ENCODE measurements around the gene MT1M.
A peak's percentile ranks its signal among the peaks of the same experiment; 100 is the strongest.

Gene MT1M

DNA sequence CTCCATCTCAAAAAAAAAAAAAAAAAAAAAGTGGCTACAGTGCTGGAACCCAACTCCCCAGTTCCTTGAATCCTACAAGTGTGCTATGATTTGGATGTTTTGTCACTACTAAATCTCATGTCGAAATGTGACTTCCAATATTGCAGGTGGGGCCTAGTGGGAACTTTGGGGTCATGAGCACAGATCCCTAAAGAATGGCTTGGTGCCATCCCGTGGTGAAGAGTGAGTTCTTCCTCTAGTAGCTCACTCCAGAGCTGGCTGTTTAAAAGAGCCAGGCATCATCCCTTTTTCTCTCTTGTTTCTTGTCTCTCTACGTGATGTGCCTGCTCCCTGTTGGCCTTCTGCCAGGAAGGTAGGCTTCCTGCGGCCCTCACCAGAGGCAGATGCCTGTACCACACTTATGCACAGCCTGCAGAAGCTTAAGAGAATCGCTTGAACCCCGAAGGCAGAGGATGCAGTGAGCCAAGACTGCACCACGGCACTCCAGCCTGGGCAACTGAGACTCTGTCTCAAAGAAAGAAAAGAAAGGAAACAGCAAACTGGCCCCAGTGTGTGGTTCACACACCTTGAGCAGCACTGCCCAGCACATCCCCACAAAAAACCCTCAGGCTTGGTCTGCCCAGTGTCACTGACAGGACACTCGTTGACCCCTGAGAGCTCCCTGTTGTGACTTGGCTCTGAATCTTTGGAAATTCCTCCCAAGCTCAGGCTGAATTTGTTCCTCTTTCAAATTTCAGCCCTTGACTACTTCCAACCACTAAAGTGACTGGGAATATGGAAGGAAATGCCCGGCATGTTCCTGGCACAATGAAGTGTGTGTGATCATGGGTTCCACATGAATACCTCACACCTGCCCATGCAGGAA lies 3.7 kb upstream of the MT1M start:
- no peak for DNase-seq (ENCODE audit: low spot score)

- no peak for DNase-seq (ENCODE audit: low spot score)
Observed at GRCh38 chr16:56629531-56629930, 2.9 kb upstream of the MT1M start.

DNA sequence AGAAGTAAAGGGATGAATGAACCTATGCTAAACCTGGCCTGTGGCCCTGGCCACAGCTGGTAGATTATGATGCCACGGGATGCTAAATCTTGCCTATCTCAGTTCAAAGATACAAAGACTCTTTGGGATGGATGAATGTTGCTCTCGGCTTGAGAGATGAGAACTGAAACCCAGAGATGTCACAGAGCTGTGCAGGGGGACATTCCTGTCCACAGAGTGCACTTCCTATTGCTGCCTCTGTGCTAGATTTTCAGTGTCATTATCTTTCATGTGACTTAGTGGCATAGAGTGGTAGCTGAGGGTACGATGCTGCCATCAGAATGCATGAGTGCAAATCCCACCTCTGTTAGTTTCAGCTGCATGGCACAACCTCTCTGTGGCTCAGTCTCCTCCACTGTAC lies 2.3 kb upstream of the MT1M start:
- DNase-seq (ENCODE audit: low spot score) = no peak

DNA sequence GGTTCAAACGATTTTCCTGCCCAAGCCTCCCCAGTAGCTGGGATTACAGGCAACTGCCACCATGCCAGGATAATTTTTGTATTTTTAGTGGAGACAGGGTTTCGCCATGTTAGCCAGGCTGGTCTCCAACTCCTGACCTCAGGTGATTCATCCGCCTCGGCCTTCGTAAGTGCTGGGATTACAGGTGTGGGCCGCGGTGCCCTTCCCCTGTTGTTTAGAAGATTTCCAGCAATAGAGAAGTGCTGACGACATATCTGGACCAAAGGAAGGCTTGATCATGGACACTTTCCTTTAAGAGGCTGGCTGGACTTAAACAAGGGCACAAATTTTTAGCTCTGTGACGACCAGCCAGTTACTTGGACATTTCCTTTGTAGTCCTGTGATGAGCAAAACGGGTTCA lies 1.3 kb upstream of the MT1M start:
- no peak for DNase-seq (ENCODE audit: low spot score)

DNA sequence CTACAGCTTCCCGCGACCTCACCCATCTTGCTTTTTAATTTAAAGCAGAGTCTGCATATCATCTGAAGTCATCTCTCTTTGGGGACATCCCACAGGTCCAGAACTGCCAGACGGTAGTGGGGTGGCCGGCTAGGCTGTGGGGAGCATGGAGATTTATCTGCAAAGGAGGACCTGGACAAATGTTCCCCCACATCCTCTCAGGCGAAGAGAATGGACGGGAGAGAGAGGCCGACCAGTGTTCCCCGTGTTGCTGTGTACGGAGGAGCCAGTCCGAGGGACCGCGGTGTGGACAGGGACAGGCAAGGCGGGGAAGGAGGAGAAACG lies 665 bp upstream of the MT1M start:
- no peak for DNase-seq (ENCODE audit: low spot score)

- no peak for DNase-seq (ENCODE audit: low spot score)
Observed at GRCh38 chr16:56632848-56633365, 448 bp downstream of the MT1M start.

- no peak for DNase-seq (ENCODE audit: low spot score)
Observed at GRCh38 chr16:56633535-56633934, 1.1 kb downstream of the MT1M start.

- no peak for DNase-seq (ENCODE audit: low spot score)
Observed at GRCh38 chr16:56634715-56635440, 2.4 kb downstream of the MT1M start.

- DNase-seq (ENCODE audit: low spot score) = no peak
Observed at GRCh38 chr16:56635441-56635967, 3.0 kb downstream of the MT1M start.

DNA sequence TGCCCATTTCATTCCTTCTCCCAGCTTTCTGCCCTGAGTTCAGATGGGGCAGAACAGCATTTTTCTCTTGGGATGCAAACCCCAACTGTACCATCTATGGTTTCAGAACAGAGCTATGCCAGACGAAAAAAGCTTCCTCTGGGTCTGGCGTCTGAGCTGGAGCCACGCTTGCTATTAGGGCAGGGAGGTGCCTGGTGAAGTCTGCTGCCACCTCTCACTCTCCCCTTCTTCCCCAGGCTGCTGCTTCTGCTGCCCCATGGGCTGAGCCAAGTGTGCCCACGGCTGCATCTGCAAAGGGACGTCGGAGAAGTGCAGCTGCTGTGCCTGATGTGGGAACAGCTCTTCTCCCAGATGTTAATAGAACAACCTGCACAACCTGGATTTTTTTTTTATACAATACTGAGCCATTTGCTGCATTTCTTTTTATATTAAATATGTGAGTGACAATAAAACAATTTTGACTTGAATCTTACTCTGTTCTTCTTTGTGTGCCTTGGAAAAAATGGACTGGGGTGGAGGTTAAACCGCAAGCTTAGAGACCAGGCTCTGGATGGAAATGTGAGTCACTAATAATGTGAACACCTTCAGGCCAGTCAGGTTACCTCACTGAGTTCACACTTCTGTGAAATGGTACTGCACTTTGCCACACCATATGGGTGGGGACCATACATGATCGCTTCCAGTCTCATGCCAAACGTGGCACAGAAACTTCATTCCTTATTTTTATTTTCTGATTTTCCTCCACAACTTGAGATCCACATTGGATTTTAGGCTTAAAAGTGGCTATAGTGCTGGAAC lies 4.4 kb downstream of the MT1M start:
- DNase-seq (ENCODE audit: low spot score) = no peak

DNA sequence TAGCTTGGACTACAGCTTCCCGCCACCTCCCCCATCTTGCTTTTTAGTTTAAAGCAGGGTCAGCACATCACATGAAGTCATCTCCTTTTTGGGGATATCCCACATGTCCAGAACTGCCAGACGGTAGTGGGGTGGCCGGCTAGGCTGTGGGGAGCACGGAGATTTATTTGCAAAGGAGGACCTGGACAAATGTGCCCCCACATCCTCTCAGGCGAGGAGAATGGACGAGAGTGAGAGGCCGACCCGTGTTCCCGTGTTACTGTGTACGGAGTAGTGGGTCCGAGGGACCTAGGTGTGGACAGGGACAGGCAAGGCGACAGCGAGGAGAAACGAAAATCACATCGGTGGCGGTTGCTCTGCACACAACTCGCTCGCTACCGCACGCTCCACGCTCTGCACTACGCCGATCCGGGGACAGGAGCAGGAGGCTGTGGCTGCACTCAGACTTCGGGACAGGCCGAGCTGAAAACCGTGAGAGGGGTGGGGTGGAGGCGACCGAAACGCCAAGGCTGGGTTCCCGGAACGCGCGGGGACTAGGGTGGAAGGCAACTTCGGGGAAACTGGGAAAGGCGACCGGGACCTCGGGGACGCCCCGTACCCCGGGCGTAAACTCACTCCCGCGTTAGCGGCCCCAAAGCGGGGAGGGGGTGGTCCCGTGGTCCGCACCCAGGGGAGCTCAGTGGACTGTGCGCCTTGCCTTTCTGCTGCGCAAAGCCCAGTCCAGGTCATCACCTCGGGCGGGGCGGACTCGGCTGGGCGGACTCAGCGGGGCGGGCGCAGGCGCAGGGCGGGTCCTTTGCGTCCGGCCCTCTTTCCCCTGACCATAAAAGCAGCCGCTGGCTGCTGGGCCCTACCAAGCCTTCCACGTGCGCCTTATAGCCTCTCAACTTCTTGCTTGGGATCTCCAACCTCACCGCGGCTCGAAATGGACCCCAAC lies 5.6 kb downstream of the MT1M start, which contains the start of gene MT1A:
MT1A (plus strand) TSS at position 853 of the 937 bp plus-strand sequence; CDS start at position 926, 73 bp downstream.
- DNase-seq (ENCODE audit: low spot score) = no peak

DNA sequence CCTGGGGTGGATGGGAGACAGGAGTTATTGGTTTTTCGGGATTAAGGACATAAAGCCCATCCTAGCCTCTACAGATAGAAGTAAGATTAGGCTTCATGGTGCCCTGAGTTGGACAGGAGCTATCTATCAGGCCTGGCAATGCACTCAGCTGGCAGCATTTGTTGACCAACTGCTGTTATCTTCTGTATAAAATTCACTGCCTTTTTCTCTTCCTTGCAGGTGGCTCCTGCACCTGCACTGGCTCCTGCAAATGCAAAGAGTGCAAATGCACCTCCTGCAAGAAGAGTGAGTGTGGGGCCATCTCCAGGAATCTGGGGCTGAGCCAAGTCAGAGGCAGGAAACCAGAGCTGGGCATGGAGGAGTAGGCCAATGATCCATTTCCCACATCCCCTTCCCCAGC lies 6.6 kb downstream of the MT1M start:
- DNase-seq (ENCODE audit: low spot score) = no peak

DNA sequence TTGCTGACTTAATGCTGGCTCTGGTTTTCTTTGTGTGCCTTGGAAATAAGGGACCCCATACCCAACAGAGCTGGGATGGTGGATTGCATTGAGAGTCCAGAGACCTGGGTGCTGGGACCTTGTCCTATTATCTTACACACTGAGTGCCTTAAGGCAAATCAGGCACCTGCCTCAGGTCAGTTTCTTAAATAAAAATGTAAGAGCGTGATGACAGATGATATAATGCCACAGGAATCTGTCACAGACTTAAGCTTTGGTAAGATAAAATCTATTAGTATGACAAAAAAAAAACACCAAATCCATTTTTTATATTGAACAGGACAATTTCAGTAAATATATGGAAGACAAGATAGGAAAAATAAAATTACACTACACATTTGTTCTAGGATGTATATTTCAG lies 7.6 kb downstream of the MT1M start:
- no peak for DNase-seq (ENCODE audit: low spot score)

DNA sequence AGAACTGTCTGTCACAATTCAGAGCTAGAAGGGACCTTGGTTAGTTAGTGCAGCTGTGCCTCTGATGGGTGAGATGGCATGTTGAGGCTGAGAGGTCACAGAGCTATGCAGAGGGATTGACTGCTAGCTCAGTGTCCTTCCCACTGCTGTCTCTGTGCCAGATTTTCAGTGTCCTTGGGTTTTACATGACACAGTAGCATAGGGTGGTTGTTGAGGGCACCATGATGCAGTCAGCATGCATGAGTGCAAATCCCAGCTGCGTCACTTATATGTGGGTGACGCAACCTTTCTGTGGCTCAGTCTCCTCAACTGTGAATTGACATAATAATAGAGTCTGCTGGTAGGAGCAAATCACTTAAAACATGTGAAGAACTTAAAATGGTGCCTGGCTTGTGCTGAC lies 8.7 kb downstream of the MT1M start:
- no peak for DNase-seq (ENCODE audit: low spot score)

GRCh38 chr16:56643080-56643778 lies 10.8 kb downstream of the MT1M start:
- DNase-seq (ENCODE audit: low spot score) = peak; percentile 74

DNA sequence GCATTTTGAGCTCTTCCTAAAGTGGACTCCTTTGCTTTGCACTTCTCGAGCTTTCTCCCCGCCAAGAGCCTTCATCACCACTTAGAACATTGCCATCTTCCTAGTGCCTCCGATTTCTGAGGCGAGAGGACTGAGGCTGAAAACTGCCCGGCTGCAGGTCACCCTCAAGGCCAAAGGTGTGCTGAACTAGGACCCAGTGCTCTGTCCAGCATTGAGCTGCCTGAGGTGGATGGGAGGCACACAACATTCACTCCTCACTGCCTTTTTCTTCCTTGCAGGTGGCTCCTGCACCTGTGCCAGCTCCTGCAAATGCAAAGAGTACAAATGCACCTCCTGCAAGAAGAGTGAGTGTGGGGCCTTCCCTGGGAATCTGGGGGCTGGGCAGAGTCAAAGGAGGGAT lies 11.4 kb downstream of the MT1M start:
- DNase-seq (ENCODE audit: low spot score) = no peak

- no peak for DNase-seq (ENCODE audit: low spot score)
Observed at GRCh38 chr16:56645311-56645710, 12.9 kb downstream of the MT1M start.

GRCh38 chr16:56645838-56646237 lies 13.4 kb downstream of the MT1M start:
- DNase-seq (ENCODE audit: low spot score) = no peak

- DNase-seq (ENCODE audit: low spot score) = no peak
Observed at GRCh38 chr16:56647641-56648431, 15.4 kb downstream of the MT1M start.

GRCh38 chr16:56649271-56649670 lies 16.8 kb downstream of the MT1M start:
- no peak for DNase-seq (ENCODE audit: low spot score)

Measured in CD4-positive, alpha-beta T cell treated with Interleukin-6 at 100 ng/mL for 8 hours (primary cell).